ENCODE data around the gene BARD1. TPM values are rescaled to one million over a fixed set of nuclear protein-coding genes. Genes with fewer than 3 reads are reported as not detected.
"Not testable (repeated sequence)": the region's sequence is repeated elsewhere in the genome, so short reads cannot be mapped to it uniquely, and the experiment has no call there.

The BARD1 gene
- total RNA-seq (2014; rRNA removed; shearing (Covaris generic)), result 36.3 and 36.4 TPM in 2 replicates

DNA sequence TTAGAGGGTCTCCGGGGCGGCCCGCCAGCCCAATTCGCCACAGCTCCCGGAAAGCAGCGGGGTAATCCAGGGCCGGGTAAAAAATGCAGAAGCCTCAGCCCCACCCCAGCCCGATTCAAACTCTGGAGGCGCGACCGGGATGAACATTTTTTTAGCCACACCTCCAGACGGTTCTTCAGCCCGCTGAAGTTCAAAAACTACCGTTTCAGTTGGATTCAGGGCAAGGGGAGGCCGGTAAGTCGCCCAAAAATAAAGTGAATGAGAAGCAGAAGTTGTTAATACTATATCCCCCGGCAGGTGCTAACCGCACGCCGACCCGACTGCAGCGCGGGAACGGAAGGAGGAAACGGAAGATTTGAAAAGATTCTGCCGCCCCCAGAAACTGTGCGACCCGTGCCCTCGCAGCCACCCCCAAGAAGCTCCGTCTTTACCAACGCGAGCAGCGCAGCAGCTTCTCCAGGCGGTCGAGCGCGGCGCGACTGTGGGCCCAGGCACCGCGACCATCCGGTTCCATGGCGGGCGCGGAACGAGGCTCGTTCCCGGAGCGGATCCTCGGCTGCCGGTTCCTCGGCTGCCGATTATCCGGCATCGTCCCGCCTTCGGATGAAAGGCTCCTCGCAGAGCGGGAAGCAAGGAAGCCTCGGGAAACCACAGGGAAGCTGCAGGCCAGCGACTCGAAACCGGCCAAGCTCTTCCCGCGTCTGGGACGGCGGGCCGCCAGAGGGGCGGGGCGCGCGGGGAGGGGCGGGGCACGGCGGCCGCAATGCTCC lies at the start of gene BARD1:
Gene BARD1 (minus strand): TSS at position 703 of the 770 bp plus-strand sequence. CDS start 114 bp downstream, at position 589.
- DNase-seq (ENCODE audit: low read depth), result peak; percentile 74

GRCh38 chr2:214856137-214856536 lies 46.7 kb upstream of the BARD1 start:
- no peak for DNase-seq (ENCODE audit: low read depth)

DNA sequence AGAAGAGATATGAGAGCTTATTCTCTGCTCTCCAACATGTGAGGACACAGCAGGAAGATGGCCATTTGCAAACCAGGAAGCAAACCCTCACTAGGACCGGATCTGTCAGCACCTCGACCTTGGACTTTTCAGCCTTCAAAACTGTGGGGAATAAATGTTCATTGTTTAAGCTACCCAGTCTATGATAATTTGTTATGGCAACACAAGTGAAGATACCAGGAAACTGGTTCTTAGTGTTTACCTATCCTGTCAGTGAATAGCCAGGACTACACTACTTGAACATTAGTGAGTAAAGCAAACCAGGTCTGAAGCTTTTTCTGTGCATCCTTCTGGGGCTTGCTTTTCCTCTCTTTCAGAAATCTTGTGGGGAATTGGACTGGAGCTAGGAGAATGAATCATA lies 44.4 kb upstream of the BARD1 start:
- DNase-seq (ENCODE audit: low read depth), result no peak

DNA sequence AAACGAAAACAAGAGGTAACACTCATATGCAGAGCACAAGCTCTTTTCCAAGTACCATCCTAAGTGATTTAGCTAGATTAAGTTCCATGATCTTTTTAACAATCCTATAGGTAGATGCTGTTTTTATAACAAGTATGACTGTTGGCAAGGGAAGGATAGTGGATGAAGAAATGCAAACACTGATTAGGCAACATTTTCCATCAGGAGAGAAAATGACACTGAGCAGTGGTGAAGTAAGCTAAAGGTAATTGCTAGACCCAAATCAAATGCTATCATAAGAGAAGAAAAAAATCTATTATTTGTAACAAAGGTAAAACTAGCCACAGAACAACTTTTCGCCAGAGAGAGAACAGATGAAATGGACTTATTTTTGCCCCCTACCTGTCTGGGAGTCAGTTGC lies 34.3 kb upstream of the BARD1 start:
- no peak for DNase-seq (ENCODE audit: low read depth)

DNA sequence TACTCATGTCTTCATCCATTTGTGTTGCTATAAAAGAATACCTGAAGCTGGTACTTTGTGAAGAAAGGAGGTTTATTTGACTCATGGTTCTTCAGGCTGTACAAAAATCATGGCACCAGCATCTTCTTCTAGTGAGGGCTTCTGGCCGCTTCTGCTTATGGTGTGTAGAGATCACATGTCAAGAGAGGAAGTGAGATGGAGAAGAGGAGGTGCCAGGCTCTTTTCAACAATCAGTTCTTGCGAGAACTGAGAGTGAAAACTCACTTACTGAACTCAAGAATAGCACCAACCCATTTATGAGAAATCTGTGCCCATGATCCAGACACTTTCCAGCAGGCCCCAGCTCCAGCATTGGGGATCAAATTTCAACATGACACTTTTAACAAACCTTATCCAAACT lies 30.0 kb upstream of the BARD1 start:
- DNase-seq (ENCODE audit: low read depth), result no peak

DNA sequence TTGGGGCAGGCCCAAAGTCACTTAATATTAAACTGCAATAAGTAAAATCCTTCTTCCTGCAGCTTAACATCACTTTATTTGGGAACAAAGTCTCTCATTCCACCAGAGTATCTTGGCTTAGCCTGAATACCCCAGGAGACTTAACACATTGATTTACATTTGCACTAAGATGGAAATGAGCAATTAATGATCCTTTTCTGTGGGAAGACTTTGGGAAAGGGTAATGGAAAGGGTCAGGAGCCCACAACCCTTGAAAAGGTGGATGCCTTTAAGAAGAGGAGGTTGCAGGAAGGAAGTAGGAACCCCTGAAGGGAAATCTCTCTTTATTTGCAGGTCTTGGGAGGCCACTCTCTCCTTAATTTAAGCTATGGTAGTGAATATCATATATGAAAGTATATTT lies 28.0 kb upstream of the BARD1 start:
- no peak for DNase-seq (ENCODE audit: low read depth)

GRCh38 chr2:214836568-214836967 lies 27.1 kb upstream of the BARD1 start:
- peak; percentile 3 for DNase-seq (ENCODE audit: low read depth)

DNA sequence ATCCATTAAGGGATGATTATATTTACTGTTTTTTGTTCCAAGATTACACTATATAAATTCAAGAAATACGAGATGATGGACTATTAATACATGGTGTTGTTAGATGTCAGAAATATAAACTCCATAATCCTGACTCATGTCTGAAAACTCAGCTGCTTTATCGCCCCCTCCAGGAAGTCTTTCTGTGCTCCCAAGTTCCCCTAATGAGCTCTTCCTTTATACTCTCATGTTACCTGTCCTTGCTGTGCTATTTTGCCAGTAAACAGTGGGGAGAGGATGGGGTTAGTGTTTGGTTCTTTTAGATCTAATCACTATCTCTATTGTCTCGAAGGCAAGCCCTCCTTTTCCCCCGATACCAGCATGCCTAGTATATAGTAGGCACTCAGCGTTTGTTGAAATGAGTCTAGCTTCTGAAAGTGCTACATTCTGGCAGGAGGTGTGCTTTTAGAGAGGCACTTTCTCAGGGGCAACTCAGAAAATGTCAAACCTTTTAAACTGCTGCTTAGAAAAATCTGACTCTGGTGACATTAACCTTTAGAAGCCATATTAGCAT lies 21.4 kb upstream of the BARD1 start:
- no peak for DNase-seq (ENCODE audit: low read depth)

DNA sequence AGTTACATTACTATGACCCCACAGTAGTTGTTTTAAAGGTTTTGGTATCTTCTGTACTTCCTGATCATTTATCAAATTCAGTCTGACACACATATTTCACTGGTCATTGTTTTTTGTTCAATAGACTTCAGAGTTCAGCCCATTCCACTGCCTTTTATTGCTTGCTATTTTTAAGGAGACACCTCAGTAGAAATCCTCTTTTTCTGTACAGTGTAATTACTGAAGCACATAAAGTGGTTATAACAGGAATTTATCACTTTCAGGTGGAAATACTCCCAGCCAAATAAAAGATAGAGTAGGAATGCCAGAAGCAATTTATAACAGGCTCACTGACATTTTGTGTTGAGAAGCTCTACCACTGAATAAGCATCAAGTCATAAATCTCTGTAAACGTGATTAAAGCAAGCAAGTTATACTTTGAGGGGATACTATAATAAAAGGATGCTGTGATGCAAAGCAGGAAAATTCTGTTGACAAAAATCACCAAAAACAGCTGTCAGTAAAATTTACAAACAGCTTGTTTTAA lies 6.6 kb upstream of the BARD1 start:
- no peak for DNase-seq (ENCODE audit: low read depth)

DNA sequence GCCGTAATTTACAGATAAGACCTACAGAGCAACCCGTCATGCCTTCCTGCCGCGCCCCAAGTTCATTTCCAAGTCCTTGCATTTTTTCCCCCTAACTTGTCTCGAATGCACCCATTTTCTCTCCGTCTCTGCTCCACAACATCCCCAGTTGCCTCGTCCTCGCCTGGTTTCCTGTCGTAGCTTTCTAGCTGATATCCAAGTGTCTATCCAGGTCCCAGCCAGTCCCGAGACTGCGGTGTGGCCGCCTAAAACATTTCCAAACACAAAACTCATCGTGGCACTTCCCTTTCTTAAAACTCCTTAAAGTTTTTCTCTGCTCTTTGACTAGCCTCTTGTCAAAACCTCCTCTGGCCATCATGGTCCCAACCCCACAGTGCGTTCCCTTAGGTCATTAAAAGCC lies 1.2 kb upstream of the BARD1 start:
- no peak for DNase-seq (ENCODE audit: low read depth)

DNA sequence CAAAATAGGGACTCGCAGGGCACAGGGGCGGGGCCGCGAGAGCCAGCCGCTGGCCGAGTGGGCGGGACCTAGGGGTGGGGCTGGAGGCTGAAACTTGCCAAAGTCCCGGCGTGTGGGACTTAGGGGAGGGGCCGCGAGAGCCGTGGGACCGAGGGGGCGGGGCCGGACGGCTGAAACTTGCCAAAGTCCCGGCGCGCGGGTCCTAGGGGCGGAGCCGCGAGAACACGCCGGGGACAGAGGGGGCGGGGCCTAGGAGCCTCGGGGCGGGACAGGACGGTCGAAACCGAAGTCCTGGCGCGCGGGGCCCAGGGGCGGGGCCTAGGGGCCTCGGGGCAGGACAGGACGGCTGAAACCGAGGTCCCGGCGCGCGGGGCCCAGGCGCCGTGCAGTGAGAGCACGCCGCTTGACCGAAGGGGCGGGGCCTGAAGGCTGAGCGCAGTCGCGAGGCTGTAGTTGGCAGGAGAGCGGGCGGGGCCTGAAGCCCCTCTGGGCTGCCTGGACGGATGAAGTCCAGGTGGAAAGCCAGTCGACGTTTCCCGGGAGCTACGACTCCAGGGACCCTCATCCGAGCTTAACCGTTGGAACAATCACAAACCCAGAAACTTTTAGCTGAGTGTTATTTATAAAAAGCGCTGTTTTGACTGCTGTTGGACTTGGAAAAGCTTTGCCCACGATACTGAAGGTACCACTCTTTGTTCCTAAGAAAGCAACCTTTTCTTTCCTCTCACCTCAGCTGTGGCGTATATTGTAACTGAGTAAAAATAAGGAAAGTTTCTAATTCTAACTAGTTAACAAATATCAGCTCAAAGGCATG lies 475 bp upstream of the BARD1 start:
- DNase-seq (ENCODE audit: low read depth), result peak; percentile 96

- DNase-seq (ENCODE audit: low read depth), result no peak
Observed at GRCh38 chr2:214807653-214808052, 1.8 kb downstream of the BARD1 start.

DNA sequence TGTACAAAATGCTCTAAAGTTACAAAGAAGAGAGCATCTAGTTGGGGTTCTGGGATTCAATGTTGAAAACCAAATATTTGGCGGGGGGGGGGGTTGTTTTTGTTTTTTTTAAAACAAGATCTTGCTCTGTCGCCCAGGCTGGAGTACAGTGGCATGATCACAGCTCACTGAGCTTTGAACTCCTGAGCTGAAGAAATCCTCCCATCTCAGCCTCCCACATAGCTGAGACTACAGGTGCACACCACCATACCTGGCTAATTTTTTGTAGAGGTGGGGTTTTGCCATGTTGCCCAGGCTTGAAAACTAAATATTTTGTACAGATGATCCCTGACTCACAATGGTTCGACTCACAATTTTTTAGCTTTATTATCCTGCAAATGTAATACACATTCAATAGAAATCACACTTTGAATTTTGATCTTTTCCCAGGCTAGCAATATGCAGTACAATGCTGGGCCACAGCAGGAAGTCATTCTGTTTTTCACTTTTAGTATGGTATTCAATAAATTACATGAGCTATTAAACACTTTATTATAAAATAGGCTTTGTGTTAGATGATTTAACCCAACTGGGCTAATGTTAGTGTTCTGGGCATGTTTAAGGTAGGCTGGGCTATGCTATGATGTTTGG lies 7.6 kb downstream of the BARD1 start:
- DNase-seq (ENCODE audit: low read depth), result no peak

DNA sequence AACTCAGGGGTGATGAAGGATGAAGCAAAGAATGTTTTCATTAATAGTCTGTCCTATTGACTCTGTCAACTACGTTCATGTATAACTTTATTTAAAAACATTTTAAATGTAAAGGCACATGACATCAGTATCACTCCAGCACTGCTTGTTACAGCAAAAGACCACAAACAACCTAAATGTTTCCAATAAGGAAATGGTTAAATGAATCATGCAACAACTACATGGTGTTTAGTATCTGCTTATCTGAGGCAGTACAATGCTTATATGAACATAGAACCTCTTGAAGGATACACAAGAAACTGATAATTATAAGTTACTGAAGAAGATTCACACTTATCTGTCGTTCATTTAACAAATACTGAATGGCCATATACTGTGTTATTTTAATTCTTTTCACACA lies 8.4 kb downstream of the BARD1 start:
- DNase-seq (ENCODE audit: low read depth), result no peak

DNA sequence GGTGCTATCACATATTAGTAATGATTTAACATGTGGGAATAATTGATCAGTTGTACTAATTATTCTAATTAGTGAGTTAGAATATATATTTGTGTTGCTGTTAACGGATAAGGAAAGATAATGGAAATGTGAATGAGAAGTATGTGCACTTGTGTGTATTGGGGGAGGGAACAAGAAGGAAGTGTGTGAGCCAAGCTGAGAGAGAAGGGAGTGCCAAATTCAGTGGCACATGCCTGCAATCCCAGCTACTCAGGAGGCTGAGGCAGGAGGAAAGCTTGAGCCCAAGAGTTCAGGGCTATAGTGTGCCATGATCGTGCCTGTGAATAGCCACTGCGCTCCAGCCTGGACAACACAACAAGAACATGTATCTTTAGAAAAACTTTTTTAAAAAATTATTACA lies 9.3 kb downstream of the BARD1 start:
- no peak for DNase-seq (ENCODE audit: low read depth)

- DNase-seq (ENCODE audit: low read depth), result no peak
Observed at GRCh38 chr2:214796911-214797310, 12.6 kb downstream of the BARD1 start.

DNA sequence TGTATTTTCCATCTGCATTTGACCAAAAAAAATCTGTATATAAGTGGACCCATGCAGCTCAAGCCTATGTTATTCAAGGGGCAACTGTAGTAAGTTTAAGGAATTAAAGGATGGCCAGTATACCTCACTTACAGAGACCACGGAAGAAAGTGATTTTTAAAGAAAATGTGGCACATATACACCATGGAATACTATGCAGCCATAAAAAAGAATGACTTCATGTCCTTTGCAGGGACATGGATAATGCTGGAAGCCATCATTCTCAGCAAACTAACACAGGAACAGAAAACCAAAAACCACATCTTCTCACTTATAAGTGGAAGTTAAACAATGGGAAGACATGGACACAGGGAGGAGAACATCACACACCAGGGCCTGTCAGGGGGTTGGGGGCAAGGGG lies 26.3 kb downstream of the BARD1 start:
- DNase-seq (ENCODE audit: low read depth), result not testable (repeated sequence)

DNA sequence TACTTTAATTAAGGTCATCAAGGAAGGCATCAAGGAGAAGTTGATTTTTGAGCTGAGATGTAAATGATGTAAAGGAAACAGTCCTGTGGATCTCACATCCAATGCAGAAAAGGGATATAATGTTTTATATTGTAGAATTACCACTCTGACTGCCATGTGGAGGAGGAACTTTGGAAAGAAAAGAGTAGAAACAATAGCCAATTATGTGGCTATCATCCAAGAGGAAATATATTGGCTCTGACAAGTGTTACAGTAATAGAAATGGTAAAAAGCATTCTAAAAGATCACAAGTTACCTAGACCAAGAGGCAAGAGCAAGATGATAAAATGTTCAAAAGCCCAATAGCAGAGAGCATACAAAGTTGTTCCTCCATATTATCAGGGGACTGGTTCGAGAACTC lies 26.8 kb downstream of the BARD1 start:
- DNase-seq (ENCODE audit: low read depth), result no peak

DNA sequence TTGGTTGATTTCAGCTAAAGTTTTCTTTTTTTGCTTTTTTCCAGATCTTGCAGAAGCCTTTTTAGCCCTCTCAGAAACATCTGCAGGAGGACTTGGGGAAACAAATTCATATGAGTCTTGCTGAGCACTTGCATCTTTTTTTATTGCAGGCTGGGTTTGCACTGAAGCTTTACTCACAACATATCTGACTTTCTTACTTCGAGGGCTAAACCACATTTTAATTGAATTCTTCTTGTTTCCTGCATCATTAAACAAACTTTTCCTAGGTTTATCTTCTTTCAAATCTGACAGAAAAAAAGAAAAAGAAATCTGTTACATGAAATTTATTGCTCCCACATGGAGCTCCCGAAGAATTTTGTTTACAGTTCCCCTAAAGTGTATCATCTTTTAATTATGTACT lies 28.3 kb downstream of the BARD1 start:
- DNase-seq (ENCODE audit: low read depth), result no peak

DNA sequence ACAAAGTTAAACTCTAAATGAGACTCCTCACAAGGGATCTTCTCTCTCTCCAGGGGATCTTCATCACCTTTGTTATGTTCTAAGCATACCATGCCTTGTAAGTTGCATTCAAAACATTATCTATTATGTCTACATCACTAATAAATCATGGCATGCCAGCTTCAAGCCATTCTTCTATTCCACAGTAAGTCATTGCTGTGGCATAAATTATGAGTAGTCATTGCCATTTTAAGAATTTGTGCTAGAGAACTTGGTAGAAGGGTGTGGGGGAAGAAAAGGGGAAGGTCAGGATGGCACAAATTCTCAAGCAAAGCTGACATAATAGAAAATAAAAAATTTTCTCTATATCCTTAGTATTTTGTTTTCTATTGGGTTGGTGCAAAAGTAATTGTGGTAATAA lies 33.5 kb downstream of the BARD1 start:
- DNase-seq (ENCODE audit: low read depth), result no peak

- DNase-seq (ENCODE audit: low read depth), result peak; percentile 41
Observed at GRCh38 chr2:214774108-214774507, 35.4 kb downstream of the BARD1 start.

DNA sequence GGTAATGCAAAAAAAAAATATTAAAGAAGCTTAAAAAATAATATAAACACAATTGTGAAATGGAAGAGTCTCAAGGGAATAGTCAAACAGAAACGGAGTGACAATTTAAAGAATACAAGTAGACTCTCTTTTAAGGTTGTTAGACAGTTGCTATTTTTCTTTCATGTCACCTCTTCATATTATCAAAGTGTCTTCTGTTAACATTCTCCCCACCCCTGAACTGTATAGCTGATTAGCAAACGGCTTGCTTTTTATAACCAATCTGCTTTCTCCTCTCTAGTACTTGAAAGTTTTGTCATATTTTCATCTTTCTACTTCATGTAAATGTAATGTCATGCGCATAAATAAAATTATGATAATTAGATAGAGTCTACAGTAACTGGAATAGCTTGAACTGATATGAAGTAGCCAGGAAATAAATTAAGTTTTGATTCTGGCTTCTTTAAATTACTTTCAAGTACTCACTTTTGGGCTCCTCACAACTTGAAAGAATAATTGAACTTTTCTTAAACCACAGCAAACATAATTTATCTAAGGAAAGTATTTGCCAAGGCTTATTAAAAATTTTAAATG lies 37.0 kb downstream of the BARD1 start:
- DNase-seq (ENCODE audit: low read depth), result no peak

Data from RPMI7951 (cell line).